Thoracic aorta (tissue), 2 donors: Measurements from ENCODE around the gene UBL4A. TPM values are rescaled to one million over a fixed set of nuclear protein-coding genes. Genes with fewer than 3 reads are reported as not detected.

ENCODE experiments used
- ATAC-seq: fragments of 150-250 bp; one replicate; pipeline ENCODE4 v1.8.0; 2017; ENCODE audit warnings: low read depth; ENCODE audit not compliant: insufficient number of reproducible peaks, low FRiP score
- DNase-seq: peaks from one replicate; pipeline ENCODE4 v3.0.0-alpha.2; 2020; ENCODE audit warnings: low spot score
- H3K27ac ChIP-seq, 2 donors: fragments of 200-600 bp; sonication (generic); 1 replicate in 1 of 2; 2 replicates in 1 of 2; pipeline ENCODE4 v1.5.1; 2016; ENCODE audit warnings: mild to moderate bottlenecking in 2 of 2, moderate library complexity in 2 of 2
- H3K27me3 ChIP-seq: fragments of 200-600 bp; sonication (generic); replicated peaks from 2 replicates; pipeline ENCODE4 v1.6.0; 2016; ENCODE audit warnings: mild to moderate bottlenecking; ENCODE audit not compliant: insufficient read depth
- H3K36me3 ChIP-seq: fragments of 200-600 bp; sonication (generic); one replicate; pipeline ENCODE4 v1.5.1; 2016
- H3K4me1 ChIP-seq, 2 donors: fragments of 200-600 bp; sonication (generic); 1 replicate in 1 of 2; 2 replicates in 1 of 2; pipeline versions ENCODE4 v1.5.1 to v1.6.0; 2016; ENCODE audit warnings: low read depth in 2 of 2, mild to moderate bottlenecking in 1 of 2; ENCODE audit not compliant: control insufficient read depth in 1 of 2
- H3K4me3 ChIP-seq: fragments of 200-600 bp; sonication (generic); 2 replicates; pipeline ENCODE4 v1.5.1; 2016; ENCODE audit warnings: mild to moderate bottlenecking
- H3K9me3 ChIP-seq: fragments of 200-600 bp; sonication (generic); 2 replicates; pipeline ENCODE4 v1.5.1; 2016
- CTCF ChIP-seq: fragments of 200-600 bp; sonication (generic); IDR thresholded peaks from one replicate; pipeline ENCODE4 v1.5.1; 2019; ENCODE audit warnings: antibody characterized with exemption
- total RNA-seq, 2 donors: library from RNA; depleted of rRNA; stranded (reverse); fragments of >200 nt; gene quantifications; one replicate each; pipeline versions ENCODE4 v1.1.0 to v1.2.3, GENCODE V29; 2016

Gene UBL4A
- total RNA-seq, 2 donors from 2014 or later = 28.1 to 67.1 TPM

GRCh38 chrX:154434394-154435168 lies 51.8 kb downstream of the UBL4A start:
- no peaks in the 10 kb centered on the region for H3K27me3 ChIP-seq
- peaks cover 3 to 20% of the 10 kb centered on the region in 2 donors for H3K4me1 ChIP-seq
- ATAC-seq (no peak), DNase-seq (no peak)
- H3K9me3 ChIP-seq = no peaks in the 10 kb centered on the region
- H3K27ac ChIP-seq = no peak overlapping the region
- H3K36me3 ChIP-seq = no peaks in the 10 kb centered on the region
- no peak for TF ChIP-seq CTCF
- H3K4me3 ChIP-seq = no peak overlapping the region

Other genes starting within 250 kb of the UBL4A start
- gene OPN1MW3, start 229.0 kb downstream of the UBL4A start, total RNA-seq = not detected
- gene TEX28, start 191.5 kb downstream of the UBL4A start, total RNA-seq = not detected
- gene TKTL1, start 190.8 kb downstream of the UBL4A start, total RNA-seq = under 1 TPM in 1 of 2 donors, not detected in 1; 0.42 TPM
- over 10,000 TPM in 1 of 2 donors, 1,000 to 10,000 TPM in 1; 5,928 to 11,236 TPM for gene FLNA, start 112.0 kb downstream of the UBL4A start, total RNA-seq
- gene EMD, start 107.3 kb downstream of the UBL4A start, total RNA-seq = 10 to 100 TPM; 43.8 to 74.2 TPM
- gene RPL10, start 88.2 kb downstream of the UBL4A start, total RNA-seq = 1,000 to 10,000 TPM; 2,221 to 4,479 TPM
- gene DNASE1L1, start 77.4 kb downstream of the UBL4A start, total RNA-seq = 10 to 100 TPM; 39.9 to 41.8 TPM
- 10 to 100 TPM; 54.3 to 71.1 TPM for gene TAFAZZIN, start 75.1 kb downstream of the UBL4A start, total RNA-seq
- 10 to 100 TPM; 40.8 to 75.7 TPM for gene ATP6AP1, start 57.9 kb downstream of the UBL4A start, total RNA-seq
- gene GDI1, start 49.5 kb downstream of the UBL4A start, total RNA-seq = 100 to 1,000 TPM in 1 of 2 donors, 10 to 100 TPM in 1; 99.4 to 151 TPM
- gene FAM50A, start 42.5 kb downstream of the UBL4A start, total RNA-seq = 10 to 100 TPM; 52.8 to 63.4 TPM
- 10 to 100 TPM; 39.3 to 40.9 TPM for gene PLXNA3, start 28.3 kb downstream of the UBL4A start, total RNA-seq
- 1 to 10 TPM; 2.1 to 8.9 TPM for gene LAGE3, start 7.3 kb downstream of the UBL4A start, total RNA-seq
- gene SLC10A3, start 4.0 kb upstream of the UBL4A start, total RNA-seq = 10 to 100 TPM; 26.7 to 55.5 TPM
- 10 to 100 TPM; 31.0 to 52.3 TPM for gene FAM3A, start 29.6 kb upstream of the UBL4A start, total RNA-seq
- 10 to 100 TPM; 67.3 to 70.1 TPM for gene G6PD, start 60.2 kb upstream of the UBL4A start, total RNA-seq
- gene IKBKG, start 61.0 kb upstream of the UBL4A start, total RNA-seq = 10 to 100 TPM; 25.7 to 52.8 TPM
- gene CTAG1A, start 98.5 kb upstream of the UBL4A start, total RNA-seq = not detected
- not detected for gene CTAG1B, start 132.7 kb upstream of the UBL4A start, total RNA-seq
- gene CTAG2, start 167.0 kb upstream of the UBL4A start, total RNA-seq = not detected